Stimulated activated CD4-positive, alpha-beta T cell treated with anti-CD3 and anti-CD28 coated beads, Interleukin-15, amount 100 ng/mL, for 1 hour (primary cell): Measurements from ENCODE around the gene LRRFIP2.

ENCODE experiments used
- DNase-seq, 2 donors: peaks; one replicate each; pipeline ENCODE4 v3.0.0-alpha.2; 2020; ENCODE audit warnings: low read depth in 1 of 2, low spot score in 1 of 2

The LRRFIP2 gene

GRCh38 chr3:37117548-37117947 is 56.8 kb downstream of the LRRFIP2 start:
- DNase-seq: no peak

- DNase-seq: no peak
Observed at GRCh38 chr3:37116998-37117397, 57.4 kb downstream of the LRRFIP2 start.

- no peak for DNase-seq
Observed at GRCh38 chr3:37115446-37115845, 58.9 kb downstream of the LRRFIP2 start.

- DNase-seq: no peak
Observed at GRCh38 chr3:37114251-37115145, 59.9 kb downstream of the LRRFIP2 start.

- DNase-seq: no peak
Observed at GRCh38 chr3:37112987-37113386, 61.4 kb downstream of the LRRFIP2 start.

GRCh38 chr3:37111199-37111598 is 63.2 kb downstream of the LRRFIP2 start:
- no peak for DNase-seq

GRCh38 chr3:37107846-37108245 is 66.5 kb downstream of the LRRFIP2 start:
- DNase-seq: no peak

GRCh38 chr3:37103103-37103808 is 71.1 kb downstream of the LRRFIP2 start:
- DNase-seq: no peak

GRCh38 chr3:37100411-37100810 is 74.0 kb downstream of the LRRFIP2 start:
- no peak for DNase-seq

GRCh38 chr3:37099469-37099868 is 74.9 kb downstream of the LRRFIP2 start:
- DNase-seq: no peak

GRCh38 chr3:37098884-37099283 is 75.5 kb downstream of the LRRFIP2 start:
- no peak for DNase-seq

GRCh38 chr3:37097776-37098175 is 76.6 kb downstream of the LRRFIP2 start:
- no peak for DNase-seq

GRCh38 chr3:37096975-37097374 is 77.4 kb downstream of the LRRFIP2 start:
- DNase-seq: no peak

- DNase-seq: no peak
Observed at GRCh38 chr3:37096288-37096687, 78.1 kb downstream of the LRRFIP2 start.

GRCh38 chr3:37094636-37095035 is 79.7 kb downstream of the LRRFIP2 start:
- no peak for DNase-seq

- no peak for DNase-seq
Observed at GRCh38 chr3:37093481-37093880, 80.9 kb downstream of the LRRFIP2 start.

- DNase-seq: no peak
Observed at GRCh38 chr3:37092484-37092883, 81.9 kb downstream of the LRRFIP2 start.

GRCh38 chr3:37087870-37088269 is 86.5 kb downstream of the LRRFIP2 start:
- DNase-seq: no peak

- DNase-seq: no peak
Observed at GRCh38 chr3:37086918-37087317, 87.5 kb downstream of the LRRFIP2 start.

- DNase-seq: no peak
Observed at GRCh38 chr3:37082317-37082716, 92.1 kb downstream of the LRRFIP2 start.

GRCh38 chr3:37075955-37076354 is 98.4 kb downstream of the LRRFIP2 start:
- DNase-seq: no peak

- DNase-seq: no peak
Observed at GRCh38 chr3:37074178-37074577, 100.2 kb downstream of the LRRFIP2 start.
